ENCODE measurements around the gene LILRB2. TPM values are rescaled to one million over a fixed set of nuclear protein-coding genes. Genes with fewer than 3 reads are reported as not detected.
"Not testable (repeated sequence)": the region's sequence is repeated elsewhere in the genome, so short reads cannot be mapped to it uniquely, and the experiment has no call there.

The LILRB2 gene
- total RNA-seq, 2 donors from 2014 or later: not detected

GRCh38 chr19:54277111-54277615 is 3.7 kb downstream of the LILRB2 start:
- H3K27me3 Mint-ChIP-seq (ENCODE audit: low read depth): peaks cover 42% of the 10 kb centered on the region
- not testable (repeated sequence) for H3K4me1 Mint-ChIP-seq (ENCODE audit: low read depth); DNase-seq; H3K9me3 Mint-ChIP-seq; ATAC-seq (replicated peaks in 1 of 2); H3K27ac Mint-ChIP-seq; H3K36me3 Mint-ChIP-seq (ENCODE audit: insufficient read depth in 2 of 2); H3K4me3 Mint-ChIP-seq

- no peak overlapping the region for H3K4me3 Mint-ChIP-seq
- H3K27me3 Mint-ChIP-seq (ENCODE audit: low read depth): peaks cover 33% of the 10 kb centered on the region
- H3K36me3 Mint-ChIP-seq (ENCODE audit: insufficient read depth in 2 of 2): no peaks in the 10 kb centered on the region
- H3K4me1 Mint-ChIP-seq (ENCODE audit: low read depth): no peaks in the 10 kb centered on the region
- no peak overlapping the region for H3K27ac Mint-ChIP-seq
- H3K9me3 Mint-ChIP-seq: no peaks in the 10 kb centered on the region
- no peak for ATAC-seq (replicated peaks in 1 of 2)
- no peak for DNase-seq
These were observed 5.0 kb downstream of the LILRB2 start for GRCh38 chr19:54275951-54276350.

- H3K36me3 Mint-ChIP-seq (ENCODE audit: insufficient read depth in 2 of 2); DNase-seq; H3K9me3 Mint-ChIP-seq; H3K4me3 Mint-ChIP-seq; H3K27ac Mint-ChIP-seq; ATAC-seq (replicated peaks in 1 of 2); H3K4me1 Mint-ChIP-seq (ENCODE audit: low read depth): not testable (repeated sequence)
- H3K27me3 Mint-ChIP-seq (ENCODE audit: low read depth): peaks cover 32% of the 10 kb centered on the region
These were observed 6.4 kb downstream of the LILRB2 start for GRCh38 chr19:54274516-54274915.

- Mint-ChIP-seq H3K4me1 (ENCODE audit: low read depth) (no peaks in the 10 kb centered on the region), H3K4me3 (peak overlapping the region in 1 of 2 donors; percentile 60), H3K27ac (peak overlapping the region; percentile 64), H3K36me3 (ENCODE audit: insufficient read depth in 2 of 2) (no peaks in the 10 kb centered on the region), H3K27me3 (ENCODE audit: low read depth) (peaks cover 29% of the 10 kb centered on the region), H3K9me3 (no peaks in the 10 kb centered on the region)
- ATAC-seq (replicated peaks in 1 of 2) (no peak), DNase-seq (no peak)
These were observed 7.1 kb downstream of the LILRB2 start for GRCh38 chr19:54273821-54274220.

- H3K36me3 Mint-ChIP-seq (ENCODE audit: insufficient read depth in 2 of 2); DNase-seq: not testable (repeated sequence)
- peaks cover 42% of the 10 kb centered on the region for H3K27me3 Mint-ChIP-seq (ENCODE audit: low read depth)
These were observed 8.7 kb downstream of the LILRB2 start for GRCh38 chr19:54272181-54272580.

GRCh38 chr19:54271587-54271986 is 9.3 kb downstream of the LILRB2 start:
- not testable (repeated sequence) for H3K4me3 Mint-ChIP-seq; H3K36me3 Mint-ChIP-seq (ENCODE audit: insufficient read depth in 2 of 2); H3K9me3 Mint-ChIP-seq; DNase-seq; H3K27ac Mint-ChIP-seq; ATAC-seq (replicated peaks in 1 of 2); H3K4me1 Mint-ChIP-seq (ENCODE audit: low read depth)
- peaks cover 42% of the 10 kb centered on the region for H3K27me3 Mint-ChIP-seq (ENCODE audit: low read depth)

More at GRCh38 chr19:54272181-54272580, 8.7 kb downstream of the LILRB2 start:
- not testable (repeated sequence) for H3K9me3 Mint-ChIP-seq; H3K27ac Mint-ChIP-seq; H3K4me3 Mint-ChIP-seq; H3K4me1 Mint-ChIP-seq (ENCODE audit: low read depth); ATAC-seq (replicated peaks in 1 of 2)

- no peaks in the 10 kb centered on the region for H3K9me3 Mint-ChIP-seq
- peaks cover 42% of the 10 kb centered on the region for H3K27me3 Mint-ChIP-seq (ENCODE audit: low read depth)
- no peak overlapping the region for H3K27ac Mint-ChIP-seq
These were observed 9.8 kb downstream of the LILRB2 start for GRCh38 chr19:54271106-54271505.

GRCh38 chr19:54268936-54269335 is 12.0 kb downstream of the LILRB2 start:
- no peaks in the 10 kb centered on the region for H3K36me3 Mint-ChIP-seq (ENCODE audit: insufficient read depth in 2 of 2)
- H3K9me3 Mint-ChIP-seq: no peaks in the 10 kb centered on the region
- no peaks in the 10 kb centered on the region for H3K4me1 Mint-ChIP-seq (ENCODE audit: low read depth)
- DNase-seq (no peak), ATAC-seq (replicated peaks in 1 of 2) (no peak)
- H3K4me3 Mint-ChIP-seq: no peak overlapping the region
- H3K27ac Mint-ChIP-seq: no peak overlapping the region
- H3K27me3 Mint-ChIP-seq (ENCODE audit: low read depth): peaks cover 51% of the 10 kb centered on the region

More at GRCh38 chr19:54271106-54271505, 9.8 kb downstream of the LILRB2 start:
- no peaks in the 10 kb centered on the region for H3K36me3 Mint-ChIP-seq (ENCODE audit: insufficient read depth in 2 of 2)
- ATAC-seq (replicated peaks in 1 of 2): no peak
- DNase-seq: no peak
- H3K4me3 Mint-ChIP-seq: no peak overlapping the region
- H3K4me1 Mint-ChIP-seq (ENCODE audit: low read depth): no peaks in the 10 kb centered on the region

- ATAC-seq (replicated peaks in 1 of 2) (peak; percentile 64), DNase-seq (peak; percentile 68 to 75)
- Mint-ChIP-seq H3K27ac (no peak overlapping the region), H3K4me3 (no peak overlapping the region), H3K4me1 (ENCODE audit: low read depth) (no peaks in the 10 kb centered on the region), H3K36me3 (ENCODE audit: insufficient read depth in 2 of 2) (no peaks in the 10 kb centered on the region), H3K9me3 (no peaks in the 10 kb centered on the region), H3K27me3 (ENCODE audit: low read depth) (peaks cover 41% of the 10 kb centered on the region)
These were observed 14.8 kb downstream of the LILRB2 start for GRCh38 chr19:54266133-54266532.

- no peak for DNase-seq
- no peak for ATAC-seq (replicated peaks in 1 of 2)
- no peak overlapping the region for H3K27ac Mint-ChIP-seq
These were observed 18.4 kb downstream of the LILRB2 start for GRCh38 chr19:54262470-54262869.

GRCh38 chr19:54262066-54262465 is 18.8 kb downstream of the LILRB2 start:
- Mint-ChIP-seq H3K4me3 (no peak overlapping the region), H3K36me3 (ENCODE audit: insufficient read depth in 2 of 2) (no peaks in the 10 kb centered on the region), H3K27me3 (ENCODE audit: low read depth) (peaks cover 15% of the 10 kb centered on the region), H3K27ac (no peak overlapping the region), H3K4me1 (ENCODE audit: low read depth) (no peaks in the 10 kb centered on the region), H3K9me3 (no peaks in the 10 kb centered on the region)
- no peak for DNase-seq
- ATAC-seq (replicated peaks in 1 of 2): no peak

More at GRCh38 chr19:54262470-54262869, 18.4 kb downstream of the LILRB2 start:
- no peaks in the 10 kb centered on the region for H3K4me1 Mint-ChIP-seq (ENCODE audit: low read depth)
- H3K36me3 Mint-ChIP-seq (ENCODE audit: insufficient read depth in 2 of 2): no peaks in the 10 kb centered on the region
- H3K9me3 Mint-ChIP-seq: no peaks in the 10 kb centered on the region
- H3K4me3 Mint-ChIP-seq: no peak overlapping the region
- H3K27me3 Mint-ChIP-seq (ENCODE audit: low read depth): peaks cover 16% of the 10 kb centered on the region

- ATAC-seq (replicated peaks in 1 of 2): no peak
- no peak for DNase-seq
- Mint-ChIP-seq H3K36me3 (ENCODE audit: insufficient read depth in 2 of 2) (no peaks in the 10 kb centered on the region), H3K4me3 (no peak within 1 kb of the TSS), H3K9me3 (no peaks in the 10 kb centered on the region), H3K27ac (no peak within 1 kb of the TSS), H3K4me1 (ENCODE audit: low read depth) (no peaks in the 10 kb centered on the region), H3K27me3 (ENCODE audit: low read depth) (peaks cover 6% of the 10 kb centered on the region)
These were observed 23.8 kb downstream of the LILRB2 start, which contains the start of gene LILRB5 for GRCh38 chr19:54257116-54257480. LILRB5 (minus strand) TSS chr19:54257273; CDS start chr19:54257193, 80 bp downstream.

- no peak overlapping the region for H3K27ac Mint-ChIP-seq
- H3K4me1 Mint-ChIP-seq (ENCODE audit: low read depth): no peaks in the 10 kb centered on the region
- H3K27me3 Mint-ChIP-seq (ENCODE audit: low read depth): peaks cover 6% of the 10 kb centered on the region
- DNase-seq: no peak
- H3K9me3 Mint-ChIP-seq: no peaks in the 10 kb centered on the region
- no peak for ATAC-seq (replicated peaks in 1 of 2)
- no peak overlapping the region for H3K4me3 Mint-ChIP-seq
- H3K36me3 Mint-ChIP-seq (ENCODE audit: insufficient read depth in 2 of 2): no peaks in the 10 kb centered on the region
These were observed 24.4 kb downstream of the LILRB2 start for GRCh38 chr19:54256250-54257115.

Data from activated T-cell treated with anti-CD3 and anti-CD28 coated beads, Interleukin-2, amount 50 U/mL, for 72 hours (primary cell).